Nucleus accumbens (tissue), 56 donors: ENCODE measurements around the gene NHLRC2.

Experiments used
- DNase-seq, 56 donors: peaks; one replicate each; lab custom pipeline; 2025; lab: John Stamatoyannopoulos, UW

The NHLRC2 gene

DNA sequence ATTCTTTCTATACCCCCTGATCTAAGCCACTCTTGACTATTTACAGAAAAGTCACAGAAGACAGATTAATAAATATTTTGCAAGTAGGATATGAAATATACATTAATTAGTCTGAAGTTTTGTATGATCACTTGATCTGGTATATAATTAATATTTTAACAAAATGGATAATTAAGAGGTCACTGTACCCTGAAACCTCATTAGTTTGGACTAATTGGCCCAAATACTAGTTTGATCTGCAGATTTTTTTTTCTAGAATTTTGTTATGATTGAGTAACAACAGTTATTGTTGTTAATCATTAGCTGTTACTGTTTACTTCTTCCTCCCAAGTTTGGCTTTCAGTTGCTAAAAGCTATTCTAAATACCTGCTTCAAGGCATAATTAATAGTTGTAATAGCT lies 2.7 kb downstream of the NHLRC2 start:
- DNase-seq, result no peak

DNA sequence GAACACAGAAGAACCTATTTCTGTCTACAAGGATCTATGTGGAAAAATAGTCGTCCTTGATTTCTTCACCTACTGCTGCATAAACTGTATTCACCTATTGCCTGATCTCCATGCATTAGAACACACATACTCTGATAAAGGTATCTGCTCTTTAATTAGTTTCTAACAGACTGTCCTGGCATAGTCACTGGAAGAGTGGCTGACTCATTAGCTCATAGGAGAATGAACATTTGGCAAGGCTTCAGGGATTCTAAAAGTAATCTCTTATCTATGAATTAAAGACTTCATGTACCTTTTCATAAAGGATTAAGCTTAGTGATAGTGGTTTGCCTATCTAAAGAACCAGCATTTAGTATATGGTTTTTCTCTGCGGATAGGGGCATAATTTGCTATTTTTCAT lies 4.1 kb downstream of the NHLRC2 start:
- no peak for DNase-seq

DNA sequence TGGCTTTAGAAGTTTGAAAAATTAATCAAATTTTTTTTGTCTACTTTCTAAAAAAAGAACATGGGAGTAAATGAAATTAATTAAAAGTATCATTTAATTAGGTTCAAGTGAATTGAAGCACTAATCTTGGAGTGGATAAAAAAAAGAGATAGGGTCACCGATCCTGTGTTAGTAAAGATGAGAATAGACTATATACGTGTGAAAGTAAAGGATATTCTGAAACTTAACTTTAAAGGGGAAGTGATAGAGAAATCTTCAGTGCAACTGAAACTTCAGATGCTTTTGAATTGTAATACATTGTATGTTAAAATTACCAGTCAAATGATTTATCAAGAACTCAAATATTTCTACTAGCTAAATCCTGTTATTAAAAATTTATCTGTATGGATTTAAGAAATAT lies 4.8 kb downstream of the NHLRC2 start:
- no peak for DNase-seq

- DNase-seq, result no peak
These were observed 11.4 kb downstream of the NHLRC2 start for GRCh38 chr10:113865901-113866300.

DNA sequence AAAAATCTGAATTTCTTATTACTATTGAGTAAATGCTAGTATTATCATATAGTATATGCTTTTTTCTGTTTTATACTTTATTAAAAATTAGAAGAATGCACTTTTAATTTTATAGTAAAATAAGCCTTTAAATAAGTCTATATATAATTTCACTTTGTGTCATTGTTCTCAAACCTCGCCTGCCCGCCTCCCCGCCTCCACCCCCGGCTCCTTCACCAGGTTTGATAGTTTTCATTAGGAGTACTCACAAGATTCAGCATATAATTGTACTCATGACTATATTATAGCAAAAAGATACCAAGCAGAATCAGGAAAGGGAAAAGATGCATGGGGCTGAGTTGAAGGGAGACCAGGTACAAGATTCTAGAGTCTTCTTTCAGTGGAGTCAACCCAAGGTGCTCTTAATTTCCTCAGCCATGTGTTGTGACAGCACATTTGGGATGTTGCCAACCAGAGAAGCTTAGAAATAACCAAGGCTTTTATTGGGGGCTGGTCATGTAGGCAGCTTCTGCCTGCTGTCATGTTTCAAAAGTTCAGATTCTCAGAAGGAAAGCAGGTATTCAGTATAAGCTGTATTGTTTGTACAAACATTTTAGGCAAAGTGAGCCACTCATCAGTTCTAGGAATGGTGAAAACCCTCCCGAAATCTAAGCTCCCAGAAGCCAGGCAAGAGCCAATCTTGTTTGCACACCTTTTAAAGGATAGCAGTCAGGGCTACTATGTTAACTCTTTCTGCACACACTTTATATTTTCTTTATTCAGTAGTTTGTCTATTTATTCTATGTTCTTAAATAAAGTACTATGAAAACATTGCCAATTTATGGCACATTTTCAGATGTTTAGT lies 12.3 kb downstream of the NHLRC2 start:
- DNase-seq, result peak in 22 of 56 donors; percentile 1 to 66 (median 28)

- no peak for DNase-seq
These were observed 13.4 kb downstream of the NHLRC2 start for GRCh38 chr10:113867904-113868303.

DNA sequence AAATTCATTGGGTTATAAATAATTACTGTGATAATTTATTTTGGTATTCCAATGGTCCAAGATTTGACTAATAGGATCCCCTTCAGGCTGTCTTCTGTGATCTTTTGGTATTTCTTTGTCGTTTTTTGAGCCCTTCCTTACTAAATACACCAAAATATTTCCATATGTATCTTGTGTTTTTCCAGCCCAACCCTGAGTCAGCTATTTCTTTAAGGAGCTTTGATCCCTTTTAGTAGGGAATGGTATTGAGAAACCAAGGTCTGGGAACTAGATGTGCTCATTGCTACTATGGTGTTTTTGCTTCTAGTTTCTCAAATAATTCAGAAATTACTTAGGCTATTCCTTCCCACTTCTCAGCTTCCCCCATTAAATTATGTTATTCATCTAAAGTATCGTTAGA lies 15.3 kb downstream of the NHLRC2 start:
- DNase-seq, result no peak

- no peak for DNase-seq
These were observed 17.9 kb downstream of the NHLRC2 start for GRCh38 chr10:113872139-113873030.

- DNase-seq, result no peak
These were observed 20.8 kb downstream of the NHLRC2 start for GRCh38 chr10:113875212-113875611.

- no peak for DNase-seq
These were observed 22.0 kb downstream of the NHLRC2 start for GRCh38 chr10:113876461-113876860.

DNA sequence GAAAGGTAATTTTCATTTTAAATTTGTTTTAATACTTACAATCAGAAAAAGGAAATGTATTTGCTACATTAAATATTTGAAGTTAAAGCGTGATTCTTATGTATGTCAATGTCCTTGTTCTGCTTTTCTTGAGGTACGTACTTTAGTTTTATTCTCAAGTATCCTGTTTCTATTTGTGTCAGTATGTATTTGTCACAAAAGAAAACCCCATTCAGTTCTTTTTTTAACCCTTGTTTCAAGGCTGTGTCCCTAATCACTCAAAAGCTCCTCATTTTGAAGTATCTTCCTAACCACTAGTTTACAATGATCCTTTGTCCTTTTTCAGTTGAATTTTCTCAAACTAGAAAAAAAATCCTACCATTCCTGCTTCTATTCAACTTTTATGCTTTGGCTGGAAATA lies 25.2 kb downstream of the NHLRC2 start:
- no peak for DNase-seq

- no peak for DNase-seq
These were observed 25.8 kb downstream of the NHLRC2 start for GRCh38 chr10:113880236-113880635.

DNA sequence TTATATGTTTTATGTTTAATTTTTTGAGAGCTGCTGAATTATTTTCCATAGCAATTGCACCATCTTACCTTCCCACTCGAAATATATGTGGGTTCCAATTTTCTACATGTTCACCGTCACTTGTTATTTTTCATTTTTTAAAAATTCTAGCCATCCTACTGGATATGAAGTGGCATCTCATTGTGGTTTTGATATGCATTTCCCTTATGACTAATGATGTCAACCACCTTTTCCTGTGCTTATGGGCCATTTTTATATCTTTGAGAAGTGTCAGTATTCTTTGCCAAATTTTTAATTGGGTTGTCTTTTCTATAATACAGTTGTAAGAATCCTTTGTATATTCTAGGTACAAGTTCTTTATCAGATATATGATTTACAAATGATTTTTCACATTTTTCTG lies 27.8 kb downstream of the NHLRC2 start:
- DNase-seq, result no peak

GRCh38 chr10:113889911-113890310 lies 35.5 kb downstream of the NHLRC2 start:
- DNase-seq, result no peak

- no peak for DNase-seq
These were observed 36.3 kb downstream of the NHLRC2 start for GRCh38 chr10:113890769-113891168.

GRCh38 chr10:113891476-113891875 lies 37.0 kb downstream of the NHLRC2 start:
- peak in 18 of 56 donors; percentile 4 to 48 (median 15) for DNase-seq

DNA sequence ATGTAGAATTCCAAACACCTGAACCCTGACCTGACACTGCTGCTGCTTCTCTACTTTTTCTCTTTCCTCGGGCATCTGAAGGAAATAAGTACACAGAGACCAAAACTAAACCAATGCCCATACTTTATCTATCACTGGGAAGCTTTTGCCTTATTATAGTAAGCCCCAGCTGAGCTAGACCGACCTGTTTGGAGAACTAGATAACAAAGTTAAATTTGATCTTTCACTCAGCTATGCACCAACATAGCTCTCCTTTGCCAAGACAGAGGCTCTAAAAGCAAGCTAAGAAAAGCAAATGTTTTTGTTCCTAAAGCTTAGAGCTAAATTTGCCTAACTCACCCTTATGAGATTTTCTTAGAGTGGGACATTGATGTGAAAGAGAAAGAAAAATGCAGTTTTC lies 39.1 kb downstream of the NHLRC2 start:
- no peak for DNase-seq

DNA sequence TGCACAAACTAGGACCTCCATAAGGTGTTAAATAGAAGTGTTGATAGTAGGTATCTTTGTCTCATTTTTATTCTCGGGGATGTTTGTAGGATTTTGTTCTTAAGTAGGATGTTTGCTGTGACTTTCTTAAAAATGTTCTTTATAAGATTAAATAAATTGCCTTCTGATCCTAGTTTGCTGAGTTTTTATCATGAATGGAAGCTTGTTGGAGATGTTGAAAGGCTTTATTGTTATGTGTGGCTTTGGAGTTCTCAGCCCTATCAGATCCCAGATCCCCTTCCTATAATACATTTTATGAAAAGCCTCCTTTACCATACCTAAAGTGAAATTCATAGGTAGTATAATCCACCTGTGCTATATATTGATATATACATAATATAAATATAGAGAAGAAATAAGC lies 40.1 kb downstream of the NHLRC2 start:
- no peak for DNase-seq

DNA sequence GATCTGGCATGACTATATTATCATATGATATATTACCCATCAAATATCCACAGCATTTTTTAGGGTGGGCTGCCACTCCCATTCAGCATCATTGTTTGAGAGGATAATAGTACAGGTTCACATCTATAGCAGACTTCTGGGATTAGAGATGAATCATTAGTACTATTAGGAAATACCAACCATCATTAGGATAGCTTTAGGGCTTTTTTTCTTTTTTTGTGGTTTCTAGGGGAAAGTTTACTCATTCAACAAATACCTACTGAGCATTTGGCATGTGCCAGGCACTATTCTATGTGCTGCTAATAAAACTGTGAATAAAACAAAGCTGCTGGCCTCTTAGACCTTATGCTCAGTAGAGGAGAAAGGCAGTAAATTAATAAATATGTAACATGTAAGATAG lies 40.6 kb downstream of the NHLRC2 start:
- no peak for DNase-seq

- peak in 7 of 56 donors; percentile 1 to 27 (median 5) for DNase-seq
These were observed 43.5 kb downstream of the NHLRC2 start for GRCh38 chr10:113897693-113898618.
